ENCODE results near the gene MARK1. TPM values are rescaled to one million over a fixed set of nuclear protein-coding genes. Genes with fewer than 3 reads are reported as not detected.

The MARK1 gene
- total and polyA plus RNA-seq, 4 donors, result 3.9 to 15.7 (median 9.5) TPM

Other genes starting within 250 kb of the MARK1 start
- gene C1orf115, start 162.2 kb downstream of the MARK1 start, total RNA-seq, result 10 to 100 TPM; 10.8 to 21.2 TPM
- gene C1orf115, start 162.2 kb downstream of the MARK1 start, polyA plus RNA-seq, result 10 to 100 TPM in 1 of 2 donors, 1 to 10 TPM in 1; 4.8 to 70.5 TPM
- gene MTARC2, start 220.2 kb downstream of the MARK1 start, total RNA-seq, result 10 to 100 TPM; 18.2 to 33.9 TPM
- 10 to 100 TPM; 31.4 to 32.7 TPM for gene MTARC2, start 220.2 kb downstream of the MARK1 start, polyA plus RNA-seq